RPMI8226 (cell line): ENCODE data around the gene FOXO3.
"Not testable (repeated sequence)": the region's sequence is repeated elsewhere in the genome, so short reads cannot be mapped to it uniquely, and the experiment has no call there.

ENCODE experiments used
- DNase-seq: peaks from one replicate; pipeline ENCODE4 v3.0.0-alpha.2; 2015

Gene FOXO3

GRCh38 chr6:108560463-108561308 lies at the start of gene FOXO3:
Gene FOXO3, plus strand, starts transcription at chr6:108560917. Its CDS starts 292 bp downstream, at chr6:108561209.
- peak; percentile 90 for DNase-seq

- peak; percentile 22 for DNase-seq
Measured at GRCh38 chr6:108518714-108519576, 41.8 kb upstream of the FOXO3 start.

GRCh38 chr6:108521616-108522107 lies 39.1 kb upstream of the FOXO3 start:
- no peak for DNase-seq

- DNase-seq: no peak
Measured at GRCh38 chr6:108523697-108524096, 37.0 kb upstream of the FOXO3 start.

- DNase-seq: no peak
Measured at GRCh38 chr6:108524528-108525248, 36.0 kb upstream of the FOXO3 start.

GRCh38 chr6:108526739-108527174 lies 34.0 kb upstream of the FOXO3 start:
- DNase-seq: no peak

GRCh38 chr6:108528878-108529277 lies 31.8 kb upstream of the FOXO3 start:
- DNase-seq: no peak

GRCh38 chr6:108531332-108531731 lies 29.4 kb upstream of the FOXO3 start:
- DNase-seq: no peak

- DNase-seq: no peak
Measured at GRCh38 chr6:108535114-108535742, 25.5 kb upstream of the FOXO3 start.

- not testable (repeated sequence) for DNase-seq
Measured at GRCh38 chr6:108535920-108536535, 24.7 kb upstream of the FOXO3 start.

GRCh38 chr6:108541843-108542759 lies 18.6 kb upstream of the FOXO3 start:
- DNase-seq: peak; percentile 87

GRCh38 chr6:108543175-108543940 lies 17.4 kb upstream of the FOXO3 start:
- no peak for DNase-seq

GRCh38 chr6:108544606-108545005 lies 16.1 kb upstream of the FOXO3 start:
- DNase-seq: no peak

GRCh38 chr6:108546079-108547049 lies 14.4 kb upstream of the FOXO3 start:
- peak; percentile 58 for DNase-seq

GRCh38 chr6:108549241-108549640 lies 11.5 kb upstream of the FOXO3 start:
- DNase-seq: no peak

- DNase-seq: no peak
Measured at GRCh38 chr6:108549741-108550140, 11.0 kb upstream of the FOXO3 start.

- DNase-seq: no peak
Measured at GRCh38 chr6:108550256-108550655, 10.5 kb upstream of the FOXO3 start.

GRCh38 chr6:108555399-108556052 lies 5.2 kb upstream of the FOXO3 start:
- DNase-seq: no peak
